Measurements from ENCODE around the gene CIRBP. TPM values are rescaled to one million over a fixed set of nuclear protein-coding genes. Genes with fewer than 3 reads are reported as not detected.

CIRBP gene
- total and polyA plus RNA-seq, 9 of the 15 experiments (the other 6 are each of a cell fraction or from before 2014, with no cell fraction given), result 20.5 to 327 (median 176) TPM

- peak; percentile 67 for TF ChIP-seq CCNT2 (IDR thresholded peaks at IDR 0.05; ENCODE audit: borderline replicate concordance, extremely low read depth, insufficient read length, low read depth, low read length)
- TF ChIP-seq DNMT1 (IDR thresholded peaks at IDR 0.05), result no peak
- TF ChIP-seq UBTF (IDR thresholded peaks at IDR 0.05; ENCODE audit: borderline replicate concordance in 1 of 2, low read depth in 2 of 2, low read length in 2 of 2), result 0 out of 4 replicates have a peak, but pooled peaks have one; percentile 24 to 53
- no peak for TF ChIP-seq ATF6 (CRISPR knock-in tag; IDR thresholded peaks at IDR 0.05)
- no peak for TF ChIP-seq BRCA1 (IDR thresholded peaks at IDR 0.05)
- TF ChIP-seq BRCA1 (CRISPR knock-in tag; IDR thresholded peaks at IDR 0.05), result no peak
- no peak for TF ChIP-seq ZNF232 (CRISPR knock-in tag; IDR thresholded peaks at IDR 0.05)
- TF ChIP-seq ZNF766 (CRISPR knock-in tag; conservative IDR thresholded peaks at IDR 0.05), result peak; percentile 34; the same call in 1 of the 2 replicates
- no peak for TF ChIP-seq TARDBP (IDR thresholded peaks at IDR 0.05)
- TF ChIP-seq LARP7 (IDR thresholded peaks at IDR 0.05), result no peak
- TF ChIP-seq YBX1 (IDR thresholded peaks at IDR 0.05), result no peak
- no peak for TF ChIP-seq BACH1 (tag; IDR thresholded peaks at IDR 0.05)
- TF ChIP-seq RCOR1 (IDR thresholded peaks at IDR 0.05; ENCODE audit: borderline replicate concordance in 1 of 2, low read depth in 2 of 2, low read length in 2 of 2), result 0 out of 4 replicates have a peak, but pooled peaks of 1 of the 2 experiments have one; percentile 30
- no peak for TF ChIP-seq ARID2 (IDR thresholded peaks at IDR 0.05)
- TF ChIP-seq MEF2A (IDR thresholded peaks at IDR 0.05; ENCODE audit: control insufficient read depth, low read depth, low read length), result peak; percentile 66
- peak; percentile 30 for TF ChIP-seq SAP30 (IDR thresholded peaks at IDR 0.05; ENCODE audit: borderline replicate concordance, insufficient read depth, low read depth, low read length, poor library complexity, severe bottlenecking)
- TF ChIP-seq KDM1A (IDR thresholded peaks at IDR 0.05), result peak in 1 of 2 experiments; percentile 60; a peak in 1 of 4 replicates
- peak in 1 of 3 experiments; percentile 10; a peak in 1 of 6 replicates for TF ChIP-seq CTCF (IDR thresholded peaks at IDR 0.05 in 2 of 3, conservative IDR thresholded peaks at IDR 0.05 in 1 of 3; ENCODE audit: insufficient read depth in 2 of 3, low read depth in 1 of 3, low read length in 3 of 3)
Measured at GRCh38 chr19:1266129-1266915, 2.8 kb upstream of the CIRBP start (continued).

Data from K562 (cell line).